Neural cell (in vitro differentiated cells): Measurements from ENCODE around the gene HEPHL1. TPM values are rescaled to one million over a fixed set of nuclear protein-coding genes. Genes with fewer than 3 reads are reported as not detected.

ENCODE experiments used
- H2AFZ ChIP-seq: fragments of 200-600, 300-800 bp; sonication (generic), shearing (Covaris generic); 2 replicates; pipeline ENCODE4 v1.6.0; 2014; ENCODE audit warnings: low read depth, mild to moderate bottlenecking, antibody characterized with exemption, low read length, moderate library complexity
- H3F3A ChIP-seq: fragments of 200-600 bp; shearing (Covaris generic); 2 replicates; pipeline ENCODE4 v1.6.1; 2016; ENCODE audit warnings: mild to moderate bottlenecking, moderate library complexity, mixed read lengths, antibody characterized with exemption, low read length; ENCODE audit not compliant: insufficient read depth, poor library complexity, severe bottlenecking
- H3K27ac ChIP-seq: fragments of 200-600, 300-800 bp; sonication (generic), shearing (Covaris generic); 2 replicates; pipeline ENCODE4 v1.5.1; 2014; ENCODE audit warnings: mild to moderate bottlenecking, low read length, moderate library complexity
- H3K27me3 ChIP-seq: fragments of 300-800, 200-600 bp; sonication (generic), shearing (Covaris generic); 2 replicates; pipeline ENCODE4 v1.6.0; 2014; ENCODE audit warnings: mild to moderate bottlenecking, low read depth, low read length, moderate library complexity; ENCODE audit not compliant: insufficient read depth
- H3K36me3 ChIP-seq: fragments of 300-800, 200-600 bp; sonication (generic), shearing (Covaris generic); 2 replicates; pipeline ENCODE4 v1.5.1; 2014; ENCODE audit warnings: mild to moderate bottlenecking, antibody characterized with exemption, low read length, moderate library complexity; ENCODE audit not compliant: insufficient read depth
- H3K4me2 ChIP-seq: fragments of 300-800, 200-600 bp; sonication (generic), shearing (Covaris generic); 2 replicates; pipeline ENCODE4 v1.6.0; 2014; ENCODE audit warnings: mild to moderate bottlenecking, low read length
- H3K4me3 ChIP-seq: fragments of 300-800, 200-600 bp; sonication (generic), shearing (Covaris generic); 2 replicates; pipeline ENCODE4 v1.5.1; 2014; ENCODE audit warnings: mild to moderate bottlenecking, low read length, moderate library complexity
- H3K79me2 ChIP-seq: fragments of 200-600 bp; shearing (Covaris generic); replicated peaks from 2 replicates; pipeline ENCODE4 v1.6.0; 2014; ENCODE audit warnings: mild to moderate bottlenecking, low read length, moderate library complexity; ENCODE audit not compliant: insufficient read depth
- H3K9ac ChIP-seq: fragments of 300-800, 200-600 bp; sonication (generic), shearing (Covaris generic); 2 replicates; pipeline ENCODE4 v1.6.1; 2016; ENCODE audit warnings: mild to moderate bottlenecking, low read length, mixed read lengths
- H3K9me2 ChIP-seq: fragments of 200-600 bp; shearing (Covaris generic); 2 replicates; pipeline ENCODE4 v1.6.1; 2016; ENCODE audit warnings: mild to moderate bottlenecking, low read length, mixed read lengths; ENCODE audit not compliant: insufficient read depth
- H3K9me3 ChIP-seq: fragments of 200-600, 300-800 bp; sonication (generic), shearing (Covaris generic); 2 replicates; pipeline ENCODE4 v1.6.1; 2016; ENCODE audit warnings: mild to moderate bottlenecking, mixed run types, low read length, moderate library complexity, mixed read lengths
- H4K20me1 ChIP-seq: fragments of 200-600 bp; shearing (Covaris generic); 2 replicates; pipeline ENCODE4 v1.6.1; 2016; ENCODE audit warnings: mild to moderate bottlenecking, mixed run types; ENCODE audit not compliant: insufficient read depth
- CTCF ChIP-seq: fragments of 450-650 bp; IDR thresholded peaks from 2 replicates; pipeline ENCODE4 v1.5.1; 2014; ENCODE audit warnings: antibody characterized with exemption, mild to moderate bottlenecking, moderate library complexity; ENCODE audit not compliant: poor library complexity, severe bottlenecking
- EP300 ChIP-seq: fragments of 450-650 bp; conservative IDR thresholded peaks from 2 replicates; pipeline ENCODE4 v1.6.1; 2014; ENCODE audit warnings: antibody characterized with exemption, mild to moderate bottlenecking, moderate library complexity; ENCODE audit not compliant: poor library complexity, severe bottlenecking
- EZH2 ChIP-seq: fragments of 200-600, 300-800 bp; shearing (Covaris generic), sonication (generic); IDR thresholded peaks from 2 replicates; pipeline ENCODE4 v1.6.1; 2014; ENCODE audit warnings: antibody characterized with exemption, low read length, borderline replicate concordance, mild to moderate bottlenecking; ENCODE audit not compliant: insufficient read depth, poor library complexity, severe bottlenecking
- MXI1 ChIP-seq: fragments of 450-650 bp; conservative IDR thresholded peaks from 2 replicates; pipeline ENCODE4 v1.6.1; 2014; ENCODE audit warnings: antibody characterized with exemption, mild to moderate bottlenecking; ENCODE audit not compliant: poor library complexity, severe bottlenecking
- POLR2AphosphoS5 ChIP-seq: IDR thresholded peaks from 2 replicates; pipeline ENCODE4 v1.6.1; 2012
- RAD21 ChIP-seq: fragments of 450-650 bp; conservative IDR thresholded peaks from 2 replicates; pipeline ENCODE4 v1.6.1; 2014; ENCODE audit warnings: antibody characterized with exemption, mild to moderate bottlenecking, moderate library complexity
- REST ChIP-seq: IDR thresholded peaks from 2 replicates; pipeline ENCODE4 v1.6.1; 2012; ENCODE audit warnings: borderline replicate concordance
- SMC3 ChIP-seq: fragments of 450-650 bp; conservative IDR thresholded peaks from 2 replicates; pipeline ENCODE4 v1.6.1; 2014; ENCODE audit warnings: antibody characterized with exemption, mild to moderate bottlenecking, moderate library complexity; ENCODE audit not compliant: poor library complexity
- TAF1 ChIP-seq: IDR thresholded peaks from 2 replicates; pipeline ENCODE4 v1.6.1; 2012; ENCODE audit warnings: low read depth
- polyA plus RNA-seq: library from polyadenylated mRNA; depleted of rRNA; stranded (reverse); fragments of >200 nt; gene quantifications from 2 replicates; pipeline ENCODE4 v1.2.3, GENCODE V29; 2014

HEPHL1 gene
- polyA plus RNA-seq, 1 donor from 2014 or later, result not detected

GRCh38 chr11:94153320-94153719 lies 132.2 kb downstream of the HEPHL1 start:
- Histone ChIP-seq H3K4me2 (no peak overlapping the region), H3K9ac (no peak overlapping the region), H3K4me3 (no peak overlapping the region), H3K9me2 (no peaks in the 10 kb centered on the region), H3K36me3 (no peaks in the 10 kb centered on the region), H3K27ac (no peak overlapping the region), H3F3A (no peaks in the 10 kb centered on the region), H3K9me3 (no peaks in the 10 kb centered on the region), H4K20me1 (no peaks in the 10 kb centered on the region), H3K27me3 (no peaks in the 10 kb centered on the region), H2AFZ (no peak overlapping the region), H3K79me2 (peaks cover 42% of the 10 kb centered on the region)
- TF ChIP-seq POLR2AphosphoS5 (no peak), EP300 (no peak), REST (no peak), MXI1 (no peak)

- H4K20me1 ChIP-seq, result no peaks in the 10 kb centered on the region
Measured at GRCh38 chr11:94154095-94154856, 133.1 kb downstream of the HEPHL1 start.

More at GRCh38 chr11:94154095-94154856, 133.1 kb downstream of the HEPHL1 start:
- H3K9me3 ChIP-seq, result no peaks in the 10 kb centered on the region
- TF ChIP-seq SMC3, result no peak
- TF ChIP-seq POLR2AphosphoS5, result no peak
- no peak for TF ChIP-seq EP300
- TF ChIP-seq EZH2, result no peak
- TF ChIP-seq TAF1, result no peak
- TF ChIP-seq RAD21, result no peak
- no peak for TF ChIP-seq REST
- no peak for TF ChIP-seq CTCF
- no peak for TF ChIP-seq MXI1
- H3K79me2 ChIP-seq, result peaks cover 34% of the 10 kb centered on the region
- no peak overlapping the region for H3K9ac ChIP-seq
- no peak overlapping the region for H3K4me3 ChIP-seq
- no peak overlapping the region for H3K4me2 ChIP-seq
- no peaks in the 10 kb centered on the region for H3K27me3 ChIP-seq
- no peak overlapping the region for H3K27ac ChIP-seq
- H3K36me3 ChIP-seq, result no peaks in the 10 kb centered on the region
- H3F3A ChIP-seq, result no peaks in the 10 kb centered on the region
- no peak overlapping the region for H2AFZ ChIP-seq
- H3K9me2 ChIP-seq, result no peaks in the 10 kb centered on the region
